ENCODE measurements around the gene JAG1. TPM values are rescaled to one million over a fixed set of nuclear protein-coding genes. Genes with fewer than 3 reads are reported as not detected.
A peak's percentile ranks its signal among the peaks of the same experiment; 100 is the strongest.

The JAG1 gene
- total RNA-seq, 2 experiments from 2014 or later, result 0.32 to 0.67 TPM

- H3K4me3 ChIP-seq (ENCODE audit: low read depth, low read length, poor library complexity, severe bottlenecking), result no peak overlapping the region
- no peak overlapping the region for H2AFZ ChIP-seq (ENCODE audit: low read length)
- no peaks in the 10 kb centered on the region for H4K20me1 ChIP-seq (ENCODE audit: insufficient read depth, low read length)
- no peaks in the 10 kb centered on the region for H3K36me3 ChIP-seq (ENCODE audit: insufficient read depth, low read length)
- CTCF ChIA-PET (ENCODE audit: unreplicated experiment), result interaction anchor here (0.6 kb wide), 1 partner anchor 160 kb away, joined by 3 read pairs; no protein-coding TSS in a partner anchor
- no peak for DNase-seq (ENCODE audit: low spot score)
- H3K4me2 ChIP-seq (ENCODE audit: low read length), result no peak overlapping the region
- H3K27ac ChIP-seq (ENCODE audit: low read depth, low read length, poor library complexity, severe bottlenecking), result no peak overlapping the region
- intact Hi-C loops (cut with micrococcal nuclease; ENCODE audit: unreplicated experiment), result no loop called here
- H3K9me3 ChIP-seq (ENCODE audit: low read length), result no peaks in the 10 kb centered on the region
- POLR2A ChIA-PET, result no interaction called here
- no peaks in the 10 kb centered on the region for H3K9me2 ChIP-seq (ENCODE audit: insufficient read depth, low read length)
- H3K79me2 ChIP-seq (ENCODE audit: insufficient read depth, low read depth, low read length), result no peaks in the 10 kb centered on the region
- no peaks in the 10 kb centered on the region for H3K4me1 ChIP-seq (ENCODE audit: insufficient read depth, low read length, poor library complexity, severe bottlenecking)
- TF ChIP-seq EZH2phosphoT487 (IDR thresholded peaks at IDR 0.05; ENCODE audit: borderline replicate concordance, low read depth, low read length), result no peak
- TF ChIP-seq CTCF (conservative IDR thresholded peaks at IDR 0.05; ENCODE audit: low read length), result no peak
- BruUV-seq (replicated peaks), result no TSS peak
These were observed 39.0 kb downstream of the JAG1 start for GRCh38 chr20:10634683-10635411.

GRCh38 chr20:10634211-10634610 lies 39.6 kb downstream of the JAG1 start:
- Histone ChIP-seq H3K36me3 (ENCODE audit: insufficient read depth, low read length) (no peaks in the 10 kb centered on the region), H3K79me2 (ENCODE audit: insufficient read depth, low read depth, low read length) (no peaks in the 10 kb centered on the region), H4K20me1 (ENCODE audit: insufficient read depth, low read length) (no peaks in the 10 kb centered on the region), H3K27ac (ENCODE audit: low read depth, low read length, poor library complexity, severe bottlenecking) (no peak overlapping the region), H3K4me2 (ENCODE audit: low read length) (no peak overlapping the region), H3K4me1 (ENCODE audit: insufficient read depth, low read length, poor library complexity, severe bottlenecking) (no peaks in the 10 kb centered on the region), H3K4me3 (ENCODE audit: low read depth, low read length, poor library complexity, severe bottlenecking) (no peak overlapping the region), H3K9me3 (ENCODE audit: low read length) (no peaks in the 10 kb centered on the region), H2AFZ (ENCODE audit: low read length) (no peak overlapping the region), H3K9me2 (ENCODE audit: insufficient read depth, low read length) (no peaks in the 10 kb centered on the region)
- BruUV-seq (replicated peaks), result no TSS peak
- ChIA-PET CTCF (ENCODE audit: unreplicated experiment) (interaction anchor here (0.6 kb wide), 1 partner anchor 161 kb away, joined by 3 read pairs; no protein-coding TSS in a partner anchor), POLR2A (no interaction called here)
- intact Hi-C loops (cut with micrococcal nuclease; ENCODE audit: unreplicated experiment), result no loop called here
- DNase-seq (ENCODE audit: low spot score), result peak; percentile 5
- no peak for TF ChIP-seq EZH2phosphoT487 (IDR thresholded peaks at IDR 0.05; ENCODE audit: borderline replicate concordance, low read depth, low read length)
- no peak for TF ChIP-seq CTCF (conservative IDR thresholded peaks at IDR 0.05; ENCODE audit: low read length)

GRCh38 chr20:10633718-10634117 lies 40.1 kb downstream of the JAG1 start:
- no TSS peak for BruUV-seq (replicated peaks)

More at GRCh38 chr20:10633718-10634117, 40.1 kb downstream of the JAG1 start:
- DNase-seq (ENCODE audit: low spot score), result no peak
- Histone ChIP-seq H3K4me1 (ENCODE audit: insufficient read depth, low read length, poor library complexity, severe bottlenecking) (no peaks in the 10 kb centered on the region), H2AFZ (ENCODE audit: low read length) (no peak overlapping the region), H3K9me2 (ENCODE audit: insufficient read depth, low read length) (no peaks in the 10 kb centered on the region), H3K36me3 (ENCODE audit: insufficient read depth, low read length) (no peaks in the 10 kb centered on the region), H3K9me3 (ENCODE audit: low read length) (no peaks in the 10 kb centered on the region), H4K20me1 (ENCODE audit: insufficient read depth, low read length) (no peaks in the 10 kb centered on the region), H3K79me2 (ENCODE audit: insufficient read depth, low read depth, low read length) (no peaks in the 10 kb centered on the region), H3K27ac (ENCODE audit: low read depth, low read length, poor library complexity, severe bottlenecking) (no peak overlapping the region), H3K4me2 (ENCODE audit: low read length) (no peak overlapping the region), H3K4me3 (ENCODE audit: low read depth, low read length, poor library complexity, severe bottlenecking) (no peak overlapping the region)
- CTCF ChIA-PET (ENCODE audit: unreplicated experiment), result no interaction called here
- intact Hi-C loops (cut with micrococcal nuclease; ENCODE audit: unreplicated experiment), result no loop called here
- POLR2A ChIA-PET, result no interaction called here
- no peak for TF ChIP-seq CTCF (conservative IDR thresholded peaks at IDR 0.05; ENCODE audit: low read length)
- no peak for TF ChIP-seq EZH2phosphoT487 (IDR thresholded peaks at IDR 0.05; ENCODE audit: borderline replicate concordance, low read depth, low read length)

Measured in OCI-LY7 (cell line).